ENCODE data around the gene TAX1BP3. TPM values are rescaled to one million over a fixed set of nuclear protein-coding genes. Genes with fewer than 3 reads are reported as not detected.
A peak's percentile ranks its signal among the peaks of the same experiment; 100 is the strongest.

TAX1BP3 gene
- total RNA-seq, 1 donor from 2014 or later, result 165 TPM

DNA sequence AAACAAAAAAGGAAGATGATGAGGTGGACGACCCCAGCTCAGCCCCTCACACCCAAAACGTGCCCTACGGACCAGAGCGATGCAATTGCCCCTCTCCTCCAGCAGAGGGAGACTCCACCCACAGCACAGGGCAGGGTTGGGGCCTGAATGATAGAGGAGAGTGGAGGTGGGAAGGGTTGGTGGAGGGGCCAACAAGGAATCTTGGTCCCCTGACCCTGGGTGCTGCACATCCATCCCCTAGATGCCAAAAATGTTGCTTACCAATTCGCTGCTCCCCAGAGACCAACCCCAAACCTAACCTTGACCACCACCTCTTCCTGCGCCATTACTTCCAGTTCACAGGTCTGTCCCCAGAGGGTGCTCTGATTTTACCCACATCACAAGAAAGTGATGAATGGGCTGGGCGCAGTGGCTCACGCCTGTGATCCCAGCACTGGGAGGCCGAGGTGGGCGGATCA lies 14.7 kb upstream of the TAX1BP3 start:
- Histone ChIP-seq H3K27ac (replicated peaks) (no peak overlapping the region), H3K27me3 (ENCODE audit: low read depth) (peaks cover 18% of the 10 kb centered on the region), H3K4me1 (no peaks in the 10 kb centered on the region), H3K9me3 (replicated peaks) (no peaks in the 10 kb centered on the region), H3K4me3 (no peak overlapping the region), H3K36me3 (no peaks in the 10 kb centered on the region)
- intact Hi-C loops (cut with micrococcal nuclease), result no loop called here
- no peak for DNase-seq
- TF ChIP-seq, protein P1, sequence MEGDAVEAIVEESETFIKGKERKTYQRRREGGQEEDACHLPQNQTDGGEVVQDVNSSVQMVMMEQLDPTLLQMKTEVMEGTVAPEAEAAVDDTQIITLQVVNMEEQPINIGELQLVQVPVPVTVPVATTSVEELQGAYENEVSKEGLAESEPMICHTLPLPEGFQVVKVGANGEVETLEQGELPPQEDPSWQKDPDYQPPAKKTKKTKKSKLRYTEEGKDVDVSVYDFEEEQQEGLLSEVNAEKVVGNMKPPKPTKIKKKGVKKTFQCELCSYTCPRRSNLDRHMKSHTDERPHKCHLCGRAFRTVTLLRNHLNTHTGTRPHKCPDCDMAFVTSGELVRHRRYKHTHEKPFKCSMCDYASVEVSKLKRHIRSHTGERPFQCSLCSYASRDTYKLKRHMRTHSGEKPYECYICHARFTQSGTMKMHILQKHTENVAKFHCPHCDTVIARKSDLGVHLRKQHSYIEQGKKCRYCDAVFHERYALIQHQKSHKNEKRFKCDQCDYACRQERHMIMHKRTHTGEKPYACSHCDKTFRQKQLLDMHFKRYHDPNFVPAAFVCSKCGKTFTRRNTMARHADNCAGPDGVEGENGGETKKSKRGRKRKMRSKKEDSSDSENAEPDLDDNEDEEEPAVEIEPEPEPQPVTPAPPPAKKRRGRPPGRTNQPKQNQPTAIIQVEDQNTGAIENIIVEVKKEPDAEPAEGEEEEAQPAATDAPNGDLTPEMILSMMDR (IDR thresholded peaks at IDR 0.05; ENCODE audit: borderline replicate concordance), result peak; percentile 90

DNA sequence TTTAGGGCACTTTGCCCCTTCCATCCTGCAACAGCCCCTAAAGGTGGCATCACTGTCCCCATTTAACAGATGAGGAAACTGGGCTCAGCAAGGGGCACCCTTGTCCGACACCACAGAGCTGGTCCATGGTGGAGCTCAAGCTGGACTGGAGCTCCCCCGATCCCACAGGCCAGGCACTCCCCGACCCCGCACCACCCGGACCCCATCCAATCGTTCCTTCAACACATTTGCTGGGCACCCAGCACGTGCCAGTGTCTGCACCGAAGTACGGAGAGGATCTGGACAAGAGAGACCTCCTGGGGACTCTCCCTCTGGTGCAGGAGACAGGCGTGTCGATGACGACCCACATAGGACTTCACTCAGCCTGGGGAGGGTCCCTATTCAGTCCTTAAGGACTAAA lies 13.7 kb upstream of the TAX1BP3 start:
- intact Hi-C loops (cut with micrococcal nuclease), result no loop called here
- TF ChIP-seq, protein P1 (IDR thresholded peaks at IDR 0.05; ENCODE audit: borderline replicate concordance), result no peak
- Histone ChIP-seq H3K27ac (replicated peaks) (no peak overlapping the region), H3K27me3 (ENCODE audit: low read depth) (peaks cover 16% of the 10 kb centered on the region), H3K4me3 (no peak overlapping the region), H3K36me3 (no peaks in the 10 kb centered on the region), H3K4me1 (no peaks in the 10 kb centered on the region), H3K9me3 (replicated peaks) (no peaks in the 10 kb centered on the region)
- no peak for DNase-seq

DNA sequence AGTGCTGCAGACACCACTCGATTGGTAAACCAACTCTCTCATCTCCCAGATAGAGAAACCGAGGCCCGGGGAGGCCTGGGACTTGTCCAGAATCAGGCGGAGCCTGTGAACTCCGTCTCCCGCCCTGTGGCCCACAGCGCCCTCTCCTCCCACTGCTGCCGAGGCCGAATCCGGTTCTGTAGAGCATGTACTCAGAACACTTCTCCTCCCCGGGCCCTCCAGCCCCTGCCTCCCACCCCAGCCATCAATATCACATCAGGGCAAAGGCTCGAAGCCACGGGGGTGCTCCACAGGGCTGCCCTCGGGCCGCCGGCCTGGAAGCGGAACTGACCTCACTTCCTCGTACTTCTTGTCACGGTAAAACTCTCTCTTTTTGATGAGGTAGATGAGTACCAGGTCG lies 13.2 kb upstream of the TAX1BP3 start:
- intact Hi-C loops (cut with micrococcal nuclease), result no loop called here
- TF ChIP-seq, protein P1 (IDR thresholded peaks at IDR 0.05; ENCODE audit: borderline replicate concordance), result no peak
- Histone ChIP-seq H3K4me3 (no peak overlapping the region), H3K27ac (replicated peaks) (no peak overlapping the region), H3K27me3 (ENCODE audit: low read depth) (peaks cover 16% of the 10 kb centered on the region), H3K9me3 (replicated peaks) (no peaks in the 10 kb centered on the region), H3K36me3 (no peaks in the 10 kb centered on the region), H3K4me1 (no peaks in the 10 kb centered on the region)
- no peak for DNase-seq

DNA sequence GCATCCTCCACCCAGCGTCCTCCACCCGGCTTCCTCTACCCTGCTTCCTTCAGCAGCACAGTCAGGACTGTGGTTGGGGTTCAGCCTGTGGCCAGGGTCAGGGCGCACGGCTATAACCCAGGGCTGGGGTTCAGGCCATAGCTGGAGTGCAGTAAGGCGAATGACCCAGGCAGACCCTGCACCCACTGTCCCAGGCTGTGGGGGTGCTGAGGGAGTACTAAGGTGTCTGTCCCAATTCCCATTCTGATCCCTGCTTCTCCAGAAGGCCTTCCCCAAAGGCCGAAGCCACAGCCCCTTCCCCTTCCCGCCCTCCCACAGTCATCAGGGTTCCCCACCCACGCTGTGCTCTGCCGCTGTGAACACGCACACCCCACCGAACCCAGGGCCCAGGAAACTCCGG lies 12.7 kb upstream of the TAX1BP3 start:
- Histone ChIP-seq H3K4me3 (no peak overlapping the region), H3K36me3 (no peaks in the 10 kb centered on the region), H3K27ac (replicated peaks) (no peak overlapping the region), H3K4me1 (no peaks in the 10 kb centered on the region), H3K9me3 (replicated peaks) (no peaks in the 10 kb centered on the region), H3K27me3 (ENCODE audit: low read depth) (peaks cover 16% of the 10 kb centered on the region)
- DNase-seq, result no peak
- intact Hi-C loops (cut with micrococcal nuclease), result no loop called here
- TF ChIP-seq, protein P1 (IDR thresholded peaks at IDR 0.05; ENCODE audit: borderline replicate concordance), result no peak

DNA sequence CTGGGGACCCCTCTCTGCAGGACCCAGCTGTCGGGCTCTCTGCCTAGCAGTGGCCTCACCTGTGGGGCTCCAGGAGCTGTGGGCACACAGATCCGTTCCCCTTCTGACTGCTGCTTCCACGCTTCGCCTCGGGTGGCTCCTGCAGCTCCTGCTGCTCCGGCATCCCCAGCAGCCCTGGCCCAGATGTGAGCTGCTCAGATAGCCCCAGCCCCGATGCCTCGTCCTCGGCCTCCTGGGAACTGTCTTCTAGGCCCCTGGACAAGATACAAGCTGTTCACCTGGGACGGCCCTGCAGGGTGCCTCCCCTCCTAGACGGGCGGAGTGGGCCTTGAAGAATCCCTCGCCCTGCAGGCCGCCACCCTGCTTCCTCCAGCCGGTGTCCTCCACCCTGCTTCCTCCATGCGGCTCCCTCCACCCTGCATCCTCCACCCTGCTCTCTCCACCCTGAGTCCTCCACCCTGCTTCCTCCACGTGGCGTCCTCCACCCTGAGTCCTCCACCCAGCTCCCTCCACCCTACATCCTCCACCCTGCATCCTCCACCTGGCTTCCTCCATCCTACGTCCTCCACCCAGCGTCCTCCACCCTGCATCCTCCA lies 11.3 kb upstream of the TAX1BP3 start:
- Histone ChIP-seq H3K4me1 (no peaks in the 10 kb centered on the region), H3K4me3 (no peak overlapping the region), H3K36me3 (no peaks in the 10 kb centered on the region), H3K27me3 (ENCODE audit: low read depth) (peaks cover 9% of the 10 kb centered on the region), H3K27ac (replicated peaks) (no peak overlapping the region), H3K9me3 (replicated peaks) (no peaks in the 10 kb centered on the region)
- TF ChIP-seq, protein P1 (IDR thresholded peaks at IDR 0.05; ENCODE audit: borderline replicate concordance), result no peak
- DNase-seq, result no peak
- intact Hi-C loops (cut with micrococcal nuclease), result no loop called here

Measured in left ventricle myocardium inferior (tissue), 1 donor.